Germinal center (tissue), 1 donor: Measurements from ENCODE around the gene MAP3K3.

Experiments used
- DNase-seq: peaks from one replicate; pipeline ENCODE4 v3.0.0; 2012; ENCODE audit warnings: mixed read lengths, low spot score

The MAP3K3 gene

DNA sequence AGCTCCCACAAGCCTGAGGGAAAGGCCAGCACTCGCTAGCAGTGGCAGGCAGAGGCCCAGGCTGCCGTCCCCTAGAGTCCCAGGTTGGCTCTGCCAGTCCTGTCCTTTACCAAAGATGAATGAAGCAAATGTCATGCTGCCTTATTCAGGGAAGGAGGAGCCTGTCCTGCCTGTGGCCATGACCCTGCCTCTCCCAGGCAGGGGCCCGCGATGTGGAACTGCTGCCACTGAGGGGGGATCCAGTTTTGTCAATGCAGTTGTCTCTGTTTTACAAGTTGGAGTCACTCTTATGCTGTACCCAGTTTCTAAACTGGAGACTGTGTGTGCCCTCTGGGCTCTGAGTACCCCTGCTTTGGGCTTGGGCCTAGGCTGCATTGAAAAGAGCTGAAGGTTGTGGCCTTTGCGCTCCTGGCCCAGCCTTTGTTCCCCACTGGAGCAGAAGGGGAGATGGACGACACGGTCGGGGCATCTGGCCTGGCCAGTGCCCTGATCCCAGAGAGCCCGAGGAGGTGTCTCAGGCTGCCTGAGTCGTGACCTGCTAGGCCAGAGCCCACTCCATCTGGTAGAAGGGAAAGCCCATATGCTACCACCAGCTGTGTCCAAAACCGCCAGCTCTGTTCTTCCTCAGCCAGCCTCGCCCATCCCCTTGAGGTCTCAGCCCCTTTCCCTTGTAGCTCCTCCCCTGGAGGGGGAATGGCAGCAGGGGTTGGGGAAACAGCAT lies 72.2 kb downstream of the MAP3K3 start:
- peak; percentile 32 for DNase-seq

DNA sequence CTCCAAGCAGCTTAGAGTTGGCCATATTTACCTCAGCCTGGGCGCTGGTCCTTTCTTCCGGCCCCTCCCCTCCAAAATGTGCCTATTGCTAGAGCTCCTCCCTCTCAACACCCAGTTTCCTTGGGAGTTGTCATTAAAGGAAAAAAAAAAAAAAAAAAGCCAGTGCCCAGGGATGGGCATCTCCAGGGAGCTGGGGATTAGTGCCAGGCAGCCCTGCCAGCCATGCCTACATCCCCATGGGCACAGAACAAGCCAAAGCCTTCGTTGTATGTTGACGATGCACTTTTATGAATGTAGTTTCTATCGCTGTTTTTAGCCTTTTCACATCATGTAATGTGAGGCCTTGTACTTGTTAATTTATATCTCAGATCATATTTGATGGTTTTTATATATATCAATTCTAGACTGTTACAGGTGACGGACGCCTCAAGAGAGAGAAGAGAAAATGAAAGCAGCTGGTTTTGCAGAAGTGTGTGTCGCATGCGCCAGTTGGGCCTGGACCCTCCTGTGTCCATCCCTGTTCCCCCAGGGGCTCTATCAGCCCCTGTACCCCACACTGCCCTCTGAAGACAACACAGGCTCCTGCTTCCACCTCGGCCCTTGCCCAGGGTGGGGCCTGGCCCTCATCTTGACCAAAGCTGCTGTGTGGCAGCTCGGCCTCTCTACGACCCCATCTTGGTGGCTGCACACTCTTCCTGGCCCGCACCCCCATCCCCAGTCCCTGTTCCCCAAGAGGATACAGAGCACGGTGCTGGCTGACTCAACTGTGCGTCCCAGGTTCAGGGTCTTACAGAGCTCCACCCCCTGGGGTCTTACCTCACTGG lies 72.9 kb downstream of the MAP3K3 start:
- peak; percentile 39 for DNase-seq

DNA sequence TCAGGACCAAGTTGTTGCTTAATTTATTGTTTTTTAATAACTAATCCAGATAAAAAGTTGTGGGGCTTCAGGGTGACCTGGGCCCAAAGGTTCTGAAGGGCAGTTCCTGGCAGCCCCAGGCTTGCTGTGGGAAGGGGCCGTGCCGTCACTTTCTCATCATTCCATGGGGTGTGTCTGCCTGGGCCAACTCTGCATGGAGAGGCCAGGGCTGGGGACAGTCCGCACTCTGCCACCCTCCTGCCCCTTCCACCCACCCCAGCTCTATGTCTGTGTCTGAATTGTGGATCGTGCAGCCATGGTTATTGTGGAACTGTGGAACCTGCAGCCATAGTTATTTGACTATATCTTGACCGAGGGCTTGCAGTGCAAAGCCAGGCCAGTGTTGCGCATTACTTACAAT lies 73.7 kb downstream of the MAP3K3 start:
- no peak for DNase-seq

DNA sequence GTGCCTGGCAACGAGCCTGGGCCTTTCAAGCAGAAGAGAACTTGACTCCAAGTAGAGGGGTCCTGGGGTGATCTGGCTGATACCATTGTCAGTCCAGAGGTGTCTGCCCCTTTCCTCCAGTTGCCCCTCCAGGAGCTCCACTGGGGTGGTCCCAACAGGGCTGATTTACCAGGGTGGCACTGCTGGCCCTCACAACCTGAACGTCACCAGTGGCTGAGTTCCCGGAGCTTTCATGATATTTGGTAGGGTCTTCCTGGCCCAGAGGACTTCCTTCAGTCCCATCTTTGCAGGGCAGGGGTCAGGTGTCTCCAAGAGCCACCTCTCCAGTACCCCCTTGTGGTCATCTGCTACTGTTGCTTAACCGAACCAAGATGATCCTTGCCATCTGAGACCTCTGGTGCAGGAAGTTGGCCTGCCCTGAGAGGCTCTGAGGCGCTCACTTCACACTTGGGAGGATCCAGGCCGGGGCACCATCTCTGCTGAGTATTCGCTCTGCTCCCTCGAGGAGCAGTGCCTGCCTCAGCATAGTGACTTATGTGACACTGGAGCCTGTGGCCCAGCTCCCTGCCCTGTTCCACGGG lies 74.3 kb downstream of the MAP3K3 start:
- DNase-seq = peak; percentile 57

GRCh38 chr17:63697341-63698286 lies 75.4 kb downstream of the MAP3K3 start:
- DNase-seq = peak; percentile 86

DNA sequence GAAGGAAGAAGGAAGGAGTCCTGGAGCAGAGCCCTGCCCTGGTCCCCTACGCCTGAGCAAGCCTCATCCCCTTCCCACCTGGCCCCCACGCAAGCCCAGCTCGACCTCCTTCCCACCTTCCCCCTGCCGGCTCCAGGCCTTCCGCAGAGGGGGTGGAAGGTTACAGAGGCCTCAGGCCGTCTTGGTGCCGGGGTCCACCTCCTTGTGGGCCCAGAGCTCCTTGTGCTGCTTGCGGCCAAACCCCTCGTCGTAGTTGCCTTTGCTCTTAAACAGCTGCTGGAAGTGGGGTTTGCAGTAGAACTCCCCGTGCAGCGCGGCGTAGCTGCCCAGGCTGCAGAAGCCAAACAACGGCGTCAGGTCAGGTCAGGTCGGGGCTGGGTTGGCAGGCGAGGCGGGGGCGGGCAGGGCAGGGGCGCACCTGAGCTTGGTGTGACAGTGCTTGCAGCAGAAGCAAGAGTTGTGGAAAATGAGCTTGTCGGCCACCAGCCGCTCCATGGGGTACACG lies 76.2 kb downstream of the MAP3K3 start:
- peak; percentile 42 for DNase-seq

GRCh38 chr17:63698886-63699637 lies 76.8 kb downstream of the MAP3K3 start:
- peak; percentile 89 for DNase-seq

DNA sequence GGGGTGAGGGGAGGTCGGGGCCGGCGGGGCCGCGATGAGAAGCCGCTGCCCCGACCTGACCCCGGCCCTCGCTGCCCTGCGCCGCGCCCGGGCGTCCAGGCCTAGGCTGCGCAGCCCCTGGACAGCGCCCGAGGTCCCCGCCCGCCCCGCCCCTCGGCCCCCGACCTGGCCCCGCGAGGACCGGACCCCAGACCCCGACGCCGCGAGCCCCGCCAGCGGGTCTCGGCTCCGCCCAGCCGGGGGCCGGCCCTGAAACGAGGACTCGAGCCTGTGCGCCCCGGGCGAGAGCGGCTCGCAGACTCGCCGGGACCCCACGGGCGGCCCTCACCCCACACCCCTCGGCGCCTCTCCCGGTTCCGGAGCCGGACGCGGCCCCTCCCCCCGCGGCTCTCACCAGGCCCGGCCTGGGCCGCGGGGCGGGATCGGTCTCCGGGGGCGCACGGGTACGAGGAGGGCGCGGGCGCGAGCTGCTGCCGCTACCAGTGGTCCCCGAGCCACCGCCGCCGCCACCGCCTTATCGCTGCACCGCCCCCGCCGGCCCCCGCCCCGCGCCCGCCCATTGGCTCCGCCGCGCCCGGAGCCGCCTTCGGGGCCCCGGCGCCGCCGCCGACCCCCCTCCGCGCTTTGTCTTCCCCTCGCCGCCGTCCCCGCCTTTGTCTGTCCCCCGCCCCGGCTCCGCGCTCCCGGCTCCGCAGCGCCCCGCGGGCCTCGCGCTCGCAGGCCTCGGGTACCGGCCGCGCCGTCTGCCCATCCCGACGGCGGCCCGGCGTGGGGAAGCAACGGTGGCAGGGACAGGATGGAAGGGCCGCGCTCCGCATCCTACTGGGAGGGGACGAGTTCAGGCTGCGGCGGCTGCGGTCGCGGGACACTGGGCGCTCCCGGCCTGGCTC lies 77.7 kb downstream of the MAP3K3 start, which contains the start of gene LIMD2:
TSS of gene LIMD2 (minus strand) at position 488 of the 890 bp plus-strand sequence. CDS start 827 bp downstream, outside the sequence.
- DNase-seq = peak; percentile 89

DNA sequence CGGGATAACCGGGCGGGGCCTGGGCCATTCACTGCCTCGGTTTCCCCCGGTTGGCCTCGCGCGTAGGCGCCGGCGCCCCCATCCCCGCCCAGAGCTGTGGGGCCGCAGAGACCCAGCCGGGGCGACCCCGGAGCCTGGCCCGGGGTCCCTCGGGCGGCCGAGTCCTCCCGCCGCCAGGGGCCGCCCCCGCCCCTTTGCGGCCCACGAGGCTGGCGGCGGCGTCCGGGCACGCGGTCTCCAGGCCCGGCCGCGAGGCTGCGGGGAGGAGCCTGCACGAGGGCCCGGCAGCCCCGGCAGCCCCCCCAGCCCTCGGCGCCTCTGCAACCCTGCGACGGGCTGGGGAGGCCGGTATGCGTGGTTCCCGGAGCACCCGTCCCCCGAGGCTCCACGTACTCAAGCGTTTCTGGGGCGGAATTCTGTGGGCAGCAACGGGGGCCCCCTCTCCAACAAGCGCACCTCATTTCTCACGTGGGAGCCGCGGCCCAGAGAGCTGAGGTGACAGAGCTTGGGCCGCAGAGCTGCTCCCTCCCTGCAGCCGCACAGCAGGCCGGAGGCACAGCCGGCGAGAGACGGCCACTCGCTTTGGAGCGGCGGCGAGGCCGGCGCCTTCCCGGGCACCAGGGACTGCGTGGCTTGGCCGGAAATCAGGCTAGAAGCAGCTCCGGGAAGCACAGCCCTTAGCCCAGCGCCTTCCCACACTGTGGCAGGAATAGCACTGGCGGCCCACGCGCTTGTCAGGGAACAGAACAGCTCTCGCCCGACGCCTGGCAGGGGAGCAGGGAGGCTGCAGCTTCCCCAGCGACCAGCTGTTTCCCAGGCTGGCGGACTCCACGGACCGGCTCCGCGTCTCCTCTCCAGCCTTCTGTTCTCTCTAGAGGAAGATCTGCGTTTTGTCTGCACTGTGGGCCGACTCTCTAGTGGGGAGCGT lies 78.6 kb downstream of the MAP3K3 start:
- peak; percentile 71 for DNase-seq

GRCh38 chr17:63701456-63701820 lies 79.2 kb downstream of the MAP3K3 start:
- peak; percentile 38 for DNase-seq

- peak; percentile 51 for DNase-seq
These were observed 79.9 kb downstream of the MAP3K3 start for GRCh38 chr17:63701868-63702720.

- no peak for DNase-seq
These were observed 80.5 kb downstream of the MAP3K3 start for GRCh38 chr17:63702721-63703015.

- DNase-seq = no peak
These were observed 80.8 kb downstream of the MAP3K3 start for GRCh38 chr17:63703029-63703428.

GRCh38 chr17:63703556-63704258 lies 81.5 kb downstream of the MAP3K3 start:
- DNase-seq = no peak

DNA sequence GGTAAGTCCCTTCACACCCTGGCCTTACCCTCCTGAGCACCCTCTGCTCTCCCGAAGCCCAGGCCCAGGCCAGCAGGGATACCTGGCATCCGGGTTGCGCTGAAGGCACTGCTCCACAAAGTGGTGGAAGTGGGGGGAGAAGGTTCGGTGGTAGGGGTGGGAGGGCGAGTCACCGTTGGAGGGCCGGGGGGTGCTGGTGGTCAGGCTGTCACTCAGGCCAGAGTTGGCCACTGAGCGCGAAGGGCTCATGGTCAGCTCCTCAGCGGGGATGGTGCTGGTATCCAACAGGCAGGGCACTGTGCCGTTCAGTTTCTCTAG lies 82.0 kb downstream of the MAP3K3 start:
- no peak for DNase-seq

GRCh38 chr17:63704836-63705235 lies 82.6 kb downstream of the MAP3K3 start:
- DNase-seq = no peak

DNA sequence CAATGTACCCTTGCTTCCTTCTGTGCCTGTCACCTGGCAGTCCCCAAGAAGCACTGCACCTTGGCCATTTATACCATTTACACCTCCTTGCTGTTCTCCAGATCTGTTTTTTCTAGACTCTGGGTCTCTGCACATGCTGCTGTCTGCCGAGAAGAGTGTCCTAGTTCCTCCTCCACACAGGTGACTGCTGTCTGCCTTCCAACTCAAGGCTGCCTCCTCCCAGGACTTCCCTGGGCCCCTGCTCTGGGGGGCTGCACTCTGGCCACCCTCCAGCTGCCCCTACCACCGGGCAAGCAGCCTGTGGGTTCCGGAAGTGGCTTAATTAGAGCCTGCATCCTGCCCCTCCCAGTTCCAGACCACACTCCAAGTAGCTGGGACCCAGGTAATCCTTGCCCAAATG lies 83.4 kb downstream of the MAP3K3 start:
- no peak for DNase-seq
